SK-N-SH treated with all-trans-retinoic acid at 6 μM for 48 hours (cell line): ENCODE results near the gene SLC38A10.

Experiments
- ATAC-seq: fragments of 200-7000 bp; cut with Tn5 transposase; 3 replicates; pipeline ENCODE4 v1.9.1; 2020; ENCODE audit warnings: mild to moderate bottlenecking, moderate library complexity
- CSRNP3 ChIP-seq: fragments of 250-450 bp; sonication (Bioruptor Pico); IDR thresholded peaks from 2 replicates; pipeline ENCODE4 v1.5.1; 2021; ENCODE audit warnings: mild to moderate bottlenecking, moderate library complexity
- ESRRG ChIP-seq: fragments of 250-450 bp; sonication (Bioruptor Pico); IDR thresholded peaks from 2 replicates; pipeline ENCODE4 v1.6.1; 2021; ENCODE audit warnings: mild to moderate bottlenecking
- GLIS3 ChIP-seq: fragments of 250-450 bp; sonication (Bioruptor Pico); IDR thresholded peaks from 2 replicates; pipeline ENCODE4 v1.5.0; 2020; ENCODE audit warnings: mild to moderate bottlenecking, moderate library complexity
- ISL1 ChIP-seq: fragments of 250-450 bp; sonication (Bioruptor Pico); IDR thresholded peaks from 2 replicates; pipeline ENCODE4 v2.1.2; 2022; ENCODE audit warnings: mild to moderate bottlenecking, moderate library complexity
- OSR1 ChIP-seq: fragments of 250-450 bp; sonication (Bioruptor Pico); IDR thresholded peaks from 2 replicates; pipeline ENCODE4 v1.8.0; 2022; ENCODE audit warnings: moderate library complexity, mild to moderate bottlenecking, inconsistent platforms
- RARB ChIP-seq: fragments of 250-450 bp; sonication (Bioruptor Pico); IDR thresholded peaks from 2 replicates; pipeline ENCODE4 v1.8.0; 2021; ENCODE audit warnings: mild to moderate bottlenecking, moderate library complexity
- SNAI2 ChIP-seq: fragments of 250-450 bp; sonication (Bioruptor Pico); IDR thresholded peaks from 2 replicates; pipeline ENCODE4 v1.5.0; 2020; ENCODE audit warnings: mild to moderate bottlenecking, moderate library complexity
- TCF4 ChIP-seq: fragments of 250-450 bp; sonication (Bioruptor Pico); IDR thresholded peaks from 2 replicates; pipeline ENCODE4 v1.8.0; 2021; ENCODE audit warnings: mild to moderate bottlenecking, moderate library complexity, borderline replicate concordance
- TOX ChIP-seq: fragments of 250-450 bp; sonication (Bioruptor Pico); IDR thresholded peaks from 2 replicates; pipeline ENCODE4 v1.8.0; 2021; ENCODE audit warnings: mild to moderate bottlenecking, moderate library complexity, borderline replicate concordance
- ZC3H10 ChIP-seq: fragments of 250-450 bp; sonication (Bioruptor Pico); IDR thresholded peaks from 2 replicates; pipeline ENCODE4 v1.5.1; 2021; ENCODE audit warnings: mild to moderate bottlenecking, moderate library complexity
- ZFP3 ChIP-seq: fragments of 250-450 bp; sonication (Bioruptor Pico); IDR thresholded peaks from 2 replicates; pipeline ENCODE4 v1.5.0; 2020; ENCODE audit warnings: mild to moderate bottlenecking, moderate library complexity
- ZFP30 ChIP-seq: fragments of 450-650 bp; formaldehyde crosslinking; IDR thresholded peaks from 2 replicates; pipeline ENCODE4 v1.5.0; 2022; ENCODE audit warnings: mild to moderate bottlenecking, moderate library complexity
- ZNF70 ChIP-seq: fragments of 450-650 bp; formaldehyde crosslinking; IDR thresholded peaks from 2 replicates; pipeline ENCODE4 v1.5.0; 2020; ENCODE audit warnings: mild to moderate bottlenecking, moderate library complexity
- ZNF8 ChIP-seq: fragments of 450-650 bp; formaldehyde crosslinking; IDR thresholded peaks from 2 replicates; pipeline ENCODE4 v1.5.0; 2020; ENCODE audit warnings: mild to moderate bottlenecking, moderate library complexity
- TF ChIP-seq, protein P1 (sequence below): fragments of 250-450 bp; sonication (Bioruptor Pico); IDR thresholded peaks from 2 replicates; pipeline ENCODE4 v1.5.0; 2020; ENCODE audit warnings: mild to moderate bottlenecking, moderate library complexity
- TF ChIP-seq, protein P2 (sequence below): fragments of 250-450 bp; sonication (Bioruptor Pico); IDR thresholded peaks from 2 replicates; pipeline ENCODE4 v1.8.0; 2020; ENCODE audit warnings: mild to moderate bottlenecking, moderate library complexity, borderline replicate concordance
- TF ChIP-seq, protein P3 (sequence below): fragments of 250-450 bp; sonication (Bioruptor Pico); IDR thresholded peaks from 2 replicates; pipeline ENCODE4 v1.8.0; 2021; ENCODE audit warnings: low read depth, mild to moderate bottlenecking, moderate library complexity, borderline replicate concordance

Gene SLC38A10

GRCh38 chr17:81273698-81274470 is 21.2 kb downstream of the SLC38A10 start:
- ATAC-seq = no peak

DNA sequence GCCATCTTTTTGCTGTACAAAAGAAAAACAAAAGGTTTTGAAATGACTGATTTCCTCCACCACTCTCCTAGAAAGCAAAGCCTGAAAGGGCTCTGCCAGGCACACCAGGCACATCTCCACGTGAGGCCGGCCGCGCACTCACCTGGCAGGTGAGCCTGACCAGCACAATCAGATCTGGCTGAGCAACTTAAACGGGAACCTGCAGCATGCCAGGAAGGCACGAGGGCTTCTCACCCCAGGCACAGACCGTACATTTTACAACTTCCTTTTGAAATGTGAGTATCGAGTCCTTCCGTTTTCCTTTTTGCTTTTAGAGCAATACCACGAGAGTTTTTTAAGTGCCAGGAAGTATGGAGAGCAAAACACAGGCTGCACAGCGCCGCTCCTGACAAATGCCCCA is 22.5 kb downstream of the SLC38A10 start:
- no peak for ATAC-seq
- TF ChIP-seq SNAI2 (CRISPR knock-in tag) (no peak), TOX (no peak), ZNF70 (CRISPR knock-in tag) (no peak), RARB (no peak), TCF4 (CRISPR knock-in tag) (no peak), GLIS3 (no peak)

More at GRCh38 chr17:81273698-81274470, 21.2 kb downstream of the SLC38A10 start:
- TF ChIP-seq SNAI2 (CRISPR knock-in tag) (no peak), ZFP3 (no peak)
- TF ChIP-seq, protein P1, sequence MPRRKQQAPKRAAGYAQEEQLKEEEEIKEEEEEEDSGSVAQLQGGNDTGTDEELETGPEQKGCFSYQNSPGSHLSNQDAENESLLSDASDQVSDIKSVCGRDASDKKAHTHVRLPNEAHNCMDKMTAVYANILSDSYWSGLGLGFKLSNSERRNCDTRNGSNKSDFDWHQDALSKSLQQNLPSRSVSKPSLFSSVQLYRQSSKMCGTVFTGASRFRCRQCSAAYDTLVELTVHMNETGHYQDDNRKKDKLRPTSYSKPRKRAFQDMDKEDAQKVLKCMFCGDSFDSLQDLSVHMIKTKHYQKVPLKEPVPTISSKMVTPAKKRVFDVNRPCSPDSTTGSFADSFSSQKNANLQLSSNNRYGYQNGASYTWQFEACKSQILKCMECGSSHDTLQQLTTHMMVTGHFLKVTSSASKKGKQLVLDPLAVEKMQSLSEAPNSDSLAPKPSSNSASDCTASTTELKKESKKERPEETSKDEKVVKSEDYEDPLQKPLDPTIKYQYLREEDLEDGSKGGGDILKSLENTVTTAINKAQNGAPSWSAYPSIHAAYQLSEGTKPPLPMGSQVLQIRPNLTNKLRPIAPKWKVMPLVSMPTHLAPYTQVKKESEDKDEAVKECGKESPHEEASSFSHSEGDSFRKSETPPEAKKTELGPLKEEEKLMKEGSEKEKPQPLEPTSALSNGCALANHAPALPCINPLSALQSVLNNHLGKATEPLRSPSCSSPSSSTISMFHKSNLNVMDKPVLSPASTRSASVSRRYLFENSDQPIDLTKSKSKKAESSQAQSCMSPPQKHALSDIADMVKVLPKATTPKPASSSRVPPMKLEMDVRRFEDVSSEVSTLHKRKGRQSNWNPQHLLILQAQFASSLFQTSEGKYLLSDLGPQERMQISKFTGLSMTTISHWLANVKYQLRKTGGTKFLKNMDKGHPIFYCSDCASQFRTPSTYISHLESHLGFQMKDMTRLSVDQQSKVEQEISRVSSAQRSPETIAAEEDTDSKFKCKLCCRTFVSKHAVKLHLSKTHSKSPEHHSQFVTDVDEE (CRISPR knock-in tag) = no peak
- TF ChIP-seq, protein P2, sequence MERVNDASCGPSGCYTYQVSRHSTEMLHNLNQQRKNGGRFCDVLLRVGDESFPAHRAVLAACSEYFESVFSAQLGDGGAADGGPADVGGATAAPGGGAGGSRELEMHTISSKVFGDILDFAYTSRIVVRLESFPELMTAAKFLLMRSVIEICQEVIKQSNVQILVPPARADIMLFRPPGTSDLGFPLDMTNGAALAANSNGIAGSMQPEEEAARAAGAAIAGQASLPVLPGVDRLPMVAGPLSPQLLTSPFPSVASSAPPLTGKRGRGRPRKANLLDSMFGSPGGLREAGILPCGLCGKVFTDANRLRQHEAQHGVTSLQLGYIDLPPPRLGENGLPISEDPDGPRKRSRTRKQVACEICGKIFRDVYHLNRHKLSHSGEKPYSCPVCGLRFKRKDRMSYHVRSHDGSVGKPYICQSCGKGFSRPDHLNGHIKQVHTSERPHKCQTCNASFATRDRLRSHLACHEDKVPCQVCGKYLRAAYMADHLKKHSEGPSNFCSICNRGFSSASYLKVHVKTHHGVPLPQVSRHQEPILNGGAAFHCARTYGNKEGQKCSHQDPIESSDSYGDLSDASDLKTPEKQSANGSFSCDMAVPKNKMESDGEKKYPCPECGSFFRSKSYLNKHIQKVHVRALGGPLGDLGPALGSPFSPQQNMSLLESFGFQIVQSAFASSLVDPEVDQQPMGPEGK (CRISPR knock-in tag) = no peak

DNA sequence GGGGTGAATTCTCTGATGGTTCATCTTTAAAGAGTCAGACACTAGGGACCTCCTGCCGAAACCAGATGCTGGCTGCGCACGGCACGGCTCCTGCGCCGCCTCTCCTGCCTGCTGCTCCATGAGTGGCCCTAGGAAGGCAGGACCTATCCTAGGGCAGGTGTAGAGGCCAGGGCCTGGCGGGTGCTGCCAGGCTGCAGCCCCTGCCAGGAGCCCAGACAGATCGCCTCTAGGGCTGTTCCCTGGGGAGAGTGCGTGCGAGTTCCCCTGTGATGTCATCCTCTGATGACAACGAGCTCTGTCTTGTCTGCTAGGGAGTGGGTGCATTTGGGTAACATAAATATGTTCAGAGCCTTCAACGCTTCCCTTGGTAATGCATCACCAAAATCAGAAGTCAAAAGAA is 23.9 kb downstream of the SLC38A10 start:
- no peak for ATAC-seq

DNA sequence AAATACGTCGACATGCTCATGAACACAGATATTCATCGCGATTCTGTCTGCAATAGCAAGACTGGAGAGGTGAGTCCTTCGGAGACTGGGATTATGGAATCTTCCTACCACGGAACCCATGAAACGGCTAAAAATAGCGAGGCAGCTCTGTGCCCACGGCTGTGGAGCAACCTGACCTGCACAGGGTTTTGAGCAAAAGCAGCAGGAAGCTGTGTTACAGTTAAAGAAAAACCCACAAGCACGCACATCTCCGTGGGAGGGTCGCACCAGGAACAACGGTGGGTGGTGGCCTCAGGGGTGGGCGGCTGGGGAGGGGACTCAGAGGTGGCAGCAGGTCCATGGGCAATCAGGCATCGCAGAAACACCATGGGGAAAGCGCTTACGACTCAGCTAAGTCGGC is 24.8 kb downstream of the SLC38A10 start:
- ATAC-seq = no peak

More for the DNA sequence above, 23.9 kb downstream of the SLC38A10 start:
- TF ChIP-seq, protein P2 (CRISPR knock-in tag) = no peak
- TF ChIP-seq ISL1 (CRISPR knock-in tag) = no peak
- no peak for TF ChIP-seq ZC3H10 (CRISPR knock-in tag)
- TF ChIP-seq CSRNP3 = no peak
- TF ChIP-seq ZFP30 (CRISPR knock-in tag) = no peak
- TF ChIP-seq, protein P3, sequence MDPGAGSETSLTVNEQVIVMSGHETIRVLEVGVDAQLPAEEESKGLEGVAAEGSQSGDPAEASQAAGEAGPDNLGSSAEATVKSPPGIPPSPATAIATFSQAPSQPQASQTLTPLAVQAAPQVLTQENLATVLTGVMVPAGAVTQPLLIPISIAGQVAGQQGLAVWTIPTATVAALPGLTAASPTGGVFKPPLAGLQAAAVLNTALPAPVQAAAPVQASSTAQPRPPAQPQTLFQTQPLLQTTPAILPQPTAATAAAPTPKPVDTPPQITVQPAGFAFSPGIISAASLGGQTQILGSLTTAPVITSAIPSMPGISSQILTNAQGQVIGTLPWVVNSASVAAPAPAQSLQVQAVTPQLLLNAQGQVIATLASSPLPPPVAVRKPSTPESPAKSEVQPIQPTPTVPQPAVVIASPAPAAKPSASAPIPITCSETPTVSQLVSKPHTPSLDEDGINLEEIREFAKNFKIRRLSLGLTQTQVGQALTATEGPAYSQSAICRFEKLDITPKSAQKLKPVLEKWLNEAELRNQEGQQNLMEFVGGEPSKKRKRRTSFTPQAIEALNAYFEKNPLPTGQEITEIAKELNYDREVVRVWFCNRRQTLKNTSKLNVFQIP (CRISPR knock-in tag) = no peak
- no peak for TF ChIP-seq ESRRG (CRISPR knock-in tag)

More for the DNA sequence above, 24.8 kb downstream of the SLC38A10 start:
- TF ChIP-seq OSR1 (CRISPR knock-in tag) (no peak), TOX (no peak), ZFP3 (no peak), SNAI2 (CRISPR knock-in tag) (no peak), ESRRG (CRISPR knock-in tag) (no peak), ZNF8 (CRISPR knock-in tag) (no peak)
- TF ChIP-seq, protein P3 (CRISPR knock-in tag) = no peak
- TF ChIP-seq, protein P1 (CRISPR knock-in tag) = no peak
